ENCODE measurements around the gene MTHFD2L. TPM values are rescaled to one million over a fixed set of nuclear protein-coding genes. Genes with fewer than 3 reads are reported as not detected.

The MTHFD2L gene
- total and polyA plus RNA-seq, 2 donors (not counting 3 experiments of a cell fraction or from before 2014, with no cell fraction given): 6.9 to 15.2 TPM

GRCh38 chr4:74218201-74218600 is 60.3 kb downstream of the MTHFD2L start:
- H3K4me3 ChIP-seq (replicated peaks in 1 of 3; ENCODE audit: insufficient read depth in 1 of 3, low read depth in 1 of 3, low read length in 3 of 3): no peak overlapping the region
- peaks cover 4% of the 10 kb centered on the region for H3K4me1 ChIP-seq (ENCODE audit: control insufficient read depth, extremely low read depth, insufficient read depth, low read length)
- H2AFZ ChIP-seq (ENCODE audit: low read depth, low read length): no peak overlapping the region
- no peak overlapping the region for H3K9ac ChIP-seq (replicated peaks; ENCODE audit: extremely low read depth, insufficient read depth, low read length)
- H3K27me3 ChIP-seq (ENCODE audit: control insufficient read depth in 2 of 2, insufficient read depth in 2 of 2, low read length in 2 of 2): no peaks in the 10 kb centered on the region
- dilution Hi-C loops (cut with MboI; ENCODE audit: extremely low pct_ligation_motif_present, low sequenced_read_pairs) (no loop called here), intact Hi-C loops (cut with micrococcal nuclease) (no loop called here)
- H3K4me2 ChIP-seq (ENCODE audit: insufficient read depth, low read length): no peak overlapping the region
- no TSS peak for BruUV-seq (replicated peaks)
- no peak for FAIRE-seq
- no peak overlapping the region for H3K27ac ChIP-seq (ENCODE audit: insufficient read depth, low read depth, low read length)
- H3K36me3 ChIP-seq (ENCODE audit: control insufficient read depth in 2 of 2, extremely low read depth in 1 of 2, insufficient read depth in 2 of 2, low read length in 2 of 2): no peaks in the 10 kb centered on the region
- H4K20me1 ChIP-seq (replicated peaks; ENCODE audit: control insufficient read depth, extremely low read depth, insufficient read depth, low read length): no peaks in the 10 kb centered on the region
- POLR2A ChIA-PET: no interaction called here
- H3K9me1 ChIP-seq (replicated peaks; ENCODE audit: control insufficient read depth, extremely low read depth, insufficient read depth, low read length): no peaks in the 10 kb centered on the region
- DNase-seq (ENCODE audit: low read depth, low spot score): no peak
- CTCF ChIA-PET: no interaction called here
- H3K9me3 ChIP-seq (replicated peaks; ENCODE audit: control insufficient read depth, insufficient read depth, low read length): no peaks in the 10 kb centered on the region
- H3K79me2 ChIP-seq (ENCODE audit: control insufficient read depth, insufficient read depth, low read length): no peaks in the 10 kb centered on the region
- TF ChIP-seq, protein P1, sequence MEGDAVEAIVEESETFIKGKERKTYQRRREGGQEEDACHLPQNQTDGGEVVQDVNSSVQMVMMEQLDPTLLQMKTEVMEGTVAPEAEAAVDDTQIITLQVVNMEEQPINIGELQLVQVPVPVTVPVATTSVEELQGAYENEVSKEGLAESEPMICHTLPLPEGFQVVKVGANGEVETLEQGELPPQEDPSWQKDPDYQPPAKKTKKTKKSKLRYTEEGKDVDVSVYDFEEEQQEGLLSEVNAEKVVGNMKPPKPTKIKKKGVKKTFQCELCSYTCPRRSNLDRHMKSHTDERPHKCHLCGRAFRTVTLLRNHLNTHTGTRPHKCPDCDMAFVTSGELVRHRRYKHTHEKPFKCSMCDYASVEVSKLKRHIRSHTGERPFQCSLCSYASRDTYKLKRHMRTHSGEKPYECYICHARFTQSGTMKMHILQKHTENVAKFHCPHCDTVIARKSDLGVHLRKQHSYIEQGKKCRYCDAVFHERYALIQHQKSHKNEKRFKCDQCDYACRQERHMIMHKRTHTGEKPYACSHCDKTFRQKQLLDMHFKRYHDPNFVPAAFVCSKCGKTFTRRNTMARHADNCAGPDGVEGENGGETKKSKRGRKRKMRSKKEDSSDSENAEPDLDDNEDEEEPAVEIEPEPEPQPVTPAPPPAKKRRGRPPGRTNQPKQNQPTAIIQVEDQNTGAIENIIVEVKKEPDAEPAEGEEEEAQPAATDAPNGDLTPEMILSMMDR (IDR thresholded peaks at IDR 0.05; ENCODE audit: extremely low read depth in 1 of 2, insufficient read depth in 1 of 2, low read depth in 1 of 2, low read length in 2 of 2): no peak
- no peak for TF ChIP-seq FOS (IDR thresholded peaks at IDR 0.05; ENCODE audit: borderline replicate concordance, insufficient read depth, low read length)

GRCh38 chr4:74219240-74219639 is 61.3 kb downstream of the MTHFD2L start:
- POLR2A ChIA-PET: no interaction called here
- peaks cover 4% of the 10 kb centered on the region for H3K4me1 ChIP-seq (ENCODE audit: control insufficient read depth, extremely low read depth, insufficient read depth, low read length)
- FAIRE-seq: no peak
- H3K9ac ChIP-seq (replicated peaks; ENCODE audit: extremely low read depth, insufficient read depth, low read length): no peak overlapping the region
- H3K4me2 ChIP-seq (ENCODE audit: insufficient read depth, low read length): no peak overlapping the region
- dilution Hi-C loops (cut with MboI; ENCODE audit: extremely low pct_ligation_motif_present, low sequenced_read_pairs): no loop called here
- no peak overlapping the region for H3K4me3 ChIP-seq (replicated peaks in 1 of 3; ENCODE audit: insufficient read depth in 1 of 3, low read depth in 1 of 3, low read length in 3 of 3)
- no peaks in the 10 kb centered on the region for H3K9me1 ChIP-seq (replicated peaks; ENCODE audit: control insufficient read depth, extremely low read depth, insufficient read depth, low read length)
- H3K9me3 ChIP-seq (replicated peaks; ENCODE audit: control insufficient read depth, insufficient read depth, low read length): no peaks in the 10 kb centered on the region
- H3K36me3 ChIP-seq (ENCODE audit: control insufficient read depth in 2 of 2, extremely low read depth in 1 of 2, insufficient read depth in 2 of 2, low read length in 2 of 2): no peaks in the 10 kb centered on the region
- H3K27ac ChIP-seq (ENCODE audit: insufficient read depth, low read depth, low read length): no peak overlapping the region
- intact Hi-C loops (cut with micrococcal nuclease): no loop called here
- TF ChIP-seq POLR2AphosphoS5 (IDR thresholded peaks at IDR 0.05; ENCODE audit: insufficient read depth, low read depth, low read length) (no peak), EZH2 (IDR thresholded peaks at IDR 0.05; ENCODE audit: borderline replicate concordance, low read depth, low read length, severe bottlenecking) (no peak), JUN (IDR thresholded peaks at IDR 0.05; ENCODE audit: borderline replicate concordance, insufficient read depth, insufficient read length, low read depth) (no peak), GATA2 (IDR thresholded peaks at IDR 0.05; ENCODE audit: insufficient read depth, insufficient read length, low read depth, low read length) (no peak), MAX (IDR thresholded peaks at IDR 0.05; ENCODE audit: insufficient read depth, insufficient read length) (no peak), POLR2A (IDR thresholded peaks at IDR 0.05; ENCODE audit: low read depth, low read length) (no peak), MYC (IDR thresholded peaks at IDR 0.05; ENCODE audit: low read depth, low read length) (no peak), FOS (IDR thresholded peaks at IDR 0.05; ENCODE audit: borderline replicate concordance, insufficient read depth, low read length) (no peak)
- TF ChIP-seq, protein P1 (IDR thresholded peaks at IDR 0.05; ENCODE audit: extremely low read depth in 1 of 2, insufficient read depth in 1 of 2, low read depth in 1 of 2, low read length in 2 of 2): no peak
- H3K79me2 ChIP-seq (ENCODE audit: control insufficient read depth, insufficient read depth, low read length): no peaks in the 10 kb centered on the region
- DNase-seq (ENCODE audit: low read depth, low spot score): no peak
- H3K27me3 ChIP-seq (ENCODE audit: control insufficient read depth in 2 of 2, insufficient read depth in 2 of 2, low read length in 2 of 2): no peaks in the 10 kb centered on the region
- BruUV-seq (replicated peaks): no TSS peak
- no peaks in the 10 kb centered on the region for H4K20me1 ChIP-seq (replicated peaks; ENCODE audit: control insufficient read depth, extremely low read depth, insufficient read depth, low read length)
- H2AFZ ChIP-seq (ENCODE audit: low read depth, low read length): no peak overlapping the region
- CTCF ChIA-PET: no interaction called here
